Left renal pelvis (tissue), 4 donors: ENCODE data around the gene UBIAD1. TPM values are rescaled to one million over a fixed set of nuclear protein-coding genes. Genes with fewer than 3 reads are reported as not detected.
"Not testable (repeated sequence)": the region's sequence is repeated elsewhere in the genome, so short reads cannot be mapped to it uniquely, and the experiment has no call there.

Source experiments
- DNase-seq, 4 donors: peaks; one replicate each; pipeline ENCODE4 v3.0.0-alpha.2; 2013; ENCODE audit warnings: low read depth in 4 of 4, low spot score in 3 of 4
- polyA plus RNA-seq, 4 donors: library from polyadenylated mRNA; unstranded; fragments of 120-200 nt; gene quantifications; one replicate each; pipeline ENCODE4 v1.2.1, GENCODE V29; 2013; ENCODE audit not compliant: insufficient read length in 4 of 4

UBIAD1 gene
- polyA plus RNA-seq, 4 donors, result 13.0 to 17.2 (median 15.5) TPM

DNA sequence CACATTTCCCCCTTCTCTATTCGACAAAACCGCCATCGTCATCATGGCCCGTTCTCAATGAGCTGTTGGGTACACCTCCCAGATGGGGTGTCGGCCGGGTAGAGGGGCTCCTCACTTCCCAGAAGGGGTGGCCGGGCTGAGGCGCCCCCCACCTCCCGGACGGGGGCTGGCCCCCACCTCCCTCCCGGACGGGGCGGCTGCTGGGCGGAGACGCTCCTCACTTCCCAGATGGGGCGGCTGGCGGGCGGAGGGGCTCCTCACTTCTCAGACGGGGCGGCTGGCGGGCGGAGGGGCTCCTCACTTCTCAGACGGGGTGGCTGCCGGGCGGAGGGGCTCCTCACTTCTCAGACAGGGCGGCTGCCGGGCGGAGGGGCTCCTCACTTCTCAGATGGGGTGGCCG is 32.5 kb downstream of the UBIAD1 start:
- DNase-seq, result not testable (repeated sequence)

GRCh38 chr1:11307852-11308251 is 34.9 kb downstream of the UBIAD1 start:
- DNase-seq, result no peak

GRCh38 chr1:11308699-11309224 is 35.8 kb downstream of the UBIAD1 start:
- DNase-seq, result no peak

DNA sequence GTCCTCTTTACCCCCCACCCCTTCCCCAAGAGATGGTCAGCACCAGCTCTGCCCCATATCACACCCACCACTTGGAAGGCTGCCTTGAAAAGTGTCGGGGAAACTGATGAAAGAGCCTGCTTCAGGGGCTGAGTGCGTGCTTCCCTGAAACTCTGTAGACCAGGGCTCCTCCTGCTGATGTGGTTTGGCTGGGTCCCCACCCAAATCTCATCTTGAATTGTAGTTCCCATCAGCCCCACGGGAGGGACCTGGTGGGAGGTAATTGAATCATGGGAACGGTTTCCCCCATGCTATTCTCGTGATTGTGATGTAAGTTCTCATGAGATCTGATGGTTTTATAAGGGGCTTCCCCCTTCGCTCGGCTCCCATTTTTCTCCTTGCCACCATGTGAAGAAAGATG is 36.4 kb downstream of the UBIAD1 start:
- DNase-seq, result no peak

DNA sequence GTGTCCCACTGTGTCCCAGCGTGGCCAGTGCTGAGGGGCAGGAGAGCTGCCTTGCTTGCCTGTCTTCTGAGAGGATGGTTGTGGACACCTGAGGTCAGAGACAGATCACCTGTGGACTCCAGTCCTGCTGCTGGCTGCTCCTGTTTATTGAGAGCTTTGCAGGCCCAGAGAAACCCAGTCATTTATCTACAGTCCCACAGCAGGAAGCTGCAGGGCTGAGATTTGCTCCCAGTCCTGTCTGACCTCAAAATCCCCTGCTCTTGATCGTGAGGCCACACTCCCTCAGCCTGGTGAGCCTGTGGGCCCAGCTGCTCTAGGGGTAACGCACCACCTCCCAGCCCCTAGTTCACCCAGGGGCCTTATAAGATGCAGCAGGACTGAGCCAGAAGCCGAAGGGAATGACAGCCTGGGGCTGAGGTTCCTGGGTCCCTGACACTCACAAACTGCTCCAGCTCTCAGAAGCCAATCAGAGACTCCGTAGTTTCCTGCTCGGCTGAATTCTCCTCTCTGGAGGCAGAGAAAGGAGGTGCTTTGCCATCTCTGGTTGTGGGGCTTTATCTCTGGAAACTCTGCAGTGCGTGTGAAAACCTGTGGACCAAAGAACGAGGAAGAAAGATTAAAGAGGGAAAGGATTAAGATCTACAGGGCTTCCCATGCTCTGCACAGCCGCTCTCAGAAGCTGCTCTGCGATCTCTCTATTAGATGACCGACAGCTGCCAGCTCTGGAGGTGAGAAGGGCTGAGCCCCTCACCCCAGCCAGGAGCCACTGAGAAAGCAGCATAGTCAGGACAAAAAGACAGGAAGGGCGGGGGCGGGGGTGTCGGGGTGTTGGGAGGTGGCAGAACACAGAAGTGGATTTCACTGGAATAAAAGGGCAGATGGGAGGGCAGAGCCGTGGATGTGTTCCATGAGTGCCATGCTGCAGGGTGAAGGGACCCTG is 39.1 kb downstream of the UBIAD1 start:
- no peak for DNase-seq

- DNase-seq, result no peak
Observed at GRCh38 chr1:11314959-11315358, 42.0 kb downstream of the UBIAD1 start.

DNA sequence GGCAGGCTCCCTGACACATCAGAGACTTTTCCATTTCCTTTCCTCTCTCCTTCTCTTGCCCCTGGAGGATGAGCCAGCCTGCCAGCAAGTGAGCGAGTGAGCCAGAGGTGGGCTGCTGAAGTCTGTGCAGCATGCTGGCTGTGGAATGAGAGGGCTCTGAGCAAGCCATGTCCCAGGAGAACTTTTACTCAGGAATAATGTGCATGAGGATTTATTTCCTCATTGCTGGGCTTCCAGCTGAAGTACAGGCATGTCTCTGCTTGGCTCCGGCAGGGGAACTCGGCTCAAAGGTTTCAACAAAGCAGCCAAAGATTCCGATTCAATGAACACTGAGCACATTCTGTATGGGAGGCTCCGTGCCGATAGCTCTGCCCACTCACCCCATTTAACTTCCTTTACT is 43.7 kb downstream of the UBIAD1 start:
- DNase-seq, result no peak

DNA sequence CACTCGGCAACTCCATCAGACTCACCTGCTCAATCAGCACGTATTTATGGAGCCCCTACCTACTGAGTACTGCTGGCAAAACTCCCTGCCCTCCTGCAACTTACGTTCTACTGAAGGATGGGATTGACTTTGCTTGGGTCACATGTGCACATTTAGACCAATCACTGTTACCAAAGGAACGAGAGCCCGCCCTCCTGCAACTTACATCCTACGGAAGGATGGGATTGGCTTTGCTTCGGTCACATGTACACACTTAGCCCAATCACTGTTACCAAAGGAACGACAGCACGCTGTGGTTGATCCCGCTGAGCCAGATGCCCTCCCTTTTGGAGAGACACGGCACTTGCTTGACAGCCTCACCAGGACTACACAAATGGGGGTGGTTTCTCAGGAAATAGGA is 46.0 kb downstream of the UBIAD1 start:
- DNase-seq, result no peak

GRCh38 chr1:11320153-11320936 is 47.3 kb downstream of the UBIAD1 start:
- DNase-seq, result no peak

- no peak for DNase-seq
Observed at GRCh38 chr1:11321656-11322491, 48.9 kb downstream of the UBIAD1 start.

GRCh38 chr1:11324567-11325165 is 51.7 kb downstream of the UBIAD1 start:
- no peak for DNase-seq

DNA sequence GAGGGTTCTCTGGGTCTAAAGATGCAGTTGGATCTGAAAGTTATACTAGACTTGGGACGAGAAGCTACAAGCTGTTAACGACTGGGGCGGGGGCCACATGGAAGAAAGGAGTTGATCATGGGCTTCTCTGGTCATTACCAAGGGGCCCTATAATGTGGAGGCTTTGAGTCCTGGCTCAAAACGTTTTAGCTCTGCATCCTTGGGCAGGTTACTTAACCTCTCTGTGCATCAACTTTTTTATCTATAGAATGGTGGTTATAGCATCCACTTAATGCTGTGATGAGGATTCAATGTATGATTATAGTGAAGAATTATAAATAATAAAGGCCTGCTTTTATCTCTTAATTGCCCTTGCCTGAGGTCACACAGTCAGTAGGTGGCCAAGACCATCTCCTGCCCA is 53.1 kb downstream of the UBIAD1 start:
- no peak for DNase-seq

GRCh38 chr1:11328444-11328843 is 55.4 kb downstream of the UBIAD1 start:
- DNase-seq, result no peak

DNA sequence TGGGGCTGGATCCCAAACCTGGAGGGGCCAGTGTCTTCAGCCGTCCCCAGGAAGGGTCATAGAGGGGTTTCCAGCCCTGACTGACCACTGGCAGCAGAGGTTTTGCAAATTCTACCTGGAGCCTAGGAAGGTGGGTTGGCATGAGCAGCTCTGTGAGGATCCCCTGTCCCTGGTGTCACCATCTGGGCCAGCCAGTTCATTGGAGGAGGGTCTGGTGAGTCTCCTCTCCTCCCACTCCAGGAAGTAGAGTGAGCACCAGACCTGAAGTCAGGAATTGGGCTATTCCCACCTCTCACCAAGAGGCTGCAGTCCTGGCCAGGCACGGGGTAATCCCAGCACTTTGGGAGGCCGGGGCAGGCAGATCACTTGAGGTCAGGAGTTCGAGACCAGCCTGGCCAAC is 57.4 kb downstream of the UBIAD1 start:
- no peak for DNase-seq

- DNase-seq, result no peak
Observed at GRCh38 chr1:11331036-11331944, 58.3 kb downstream of the UBIAD1 start.

GRCh38 chr1:11331945-11332546 is 59.0 kb downstream of the UBIAD1 start:
- no peak for DNase-seq

DNA sequence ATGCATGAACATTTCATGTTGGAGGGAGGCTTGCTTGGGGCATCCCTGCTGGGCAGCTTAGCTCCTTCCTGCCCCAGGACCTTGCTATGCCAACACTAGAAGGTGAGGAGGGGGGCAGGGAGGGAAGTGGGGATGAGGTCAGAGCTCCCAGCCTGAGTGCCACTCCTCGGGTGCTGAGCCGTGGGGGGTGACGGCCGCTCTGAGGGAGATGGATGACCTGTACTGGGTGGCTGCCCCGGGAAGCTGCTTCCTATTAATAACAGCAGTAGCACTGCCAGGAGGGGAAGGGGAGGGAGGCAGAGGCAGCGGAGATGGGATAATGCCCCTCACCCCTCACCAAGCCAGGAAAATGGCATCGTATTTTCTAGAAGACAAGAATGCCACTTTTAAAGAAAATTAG is 60.6 kb downstream of the UBIAD1 start:
- DNase-seq, result no peak

GRCh38 chr1:11334261-11334804 is 61.3 kb downstream of the UBIAD1 start:
- DNase-seq, result no peak
